Amygdala (tissue), 56 donors: ENCODE measurements around the gene CDH13.

ENCODE experiments used
- DNase-seq, 56 donors: peaks; one replicate each; lab custom pipeline; 2025; lab: John Stamatoyannopoulos, UW

Gene CDH13

GRCh38 chr16:83248735-83249463 is 622.1 kb downstream of the CDH13 start:
- DNase-seq = no peak

- DNase-seq = no peak
These were observed 626.8 kb downstream of the CDH13 start for GRCh38 chr16:83253521-83253920.

- no peak for DNase-seq
These were observed 631.7 kb downstream of the CDH13 start for GRCh38 chr16:83258366-83258928.

GRCh38 chr16:83266848-83267553 is 640.2 kb downstream of the CDH13 start:
- DNase-seq = no peak

GRCh38 chr16:83268169-83268568 is 641.4 kb downstream of the CDH13 start:
- no peak for DNase-seq

- no peak for DNase-seq
These were observed 642.3 kb downstream of the CDH13 start for GRCh38 chr16:83269048-83269447.

GRCh38 chr16:83269541-83269940 is 642.8 kb downstream of the CDH13 start:
- no peak for DNase-seq

- no peak for DNase-seq
These were observed 643.3 kb downstream of the CDH13 start for GRCh38 chr16:83270061-83270460.

DNA sequence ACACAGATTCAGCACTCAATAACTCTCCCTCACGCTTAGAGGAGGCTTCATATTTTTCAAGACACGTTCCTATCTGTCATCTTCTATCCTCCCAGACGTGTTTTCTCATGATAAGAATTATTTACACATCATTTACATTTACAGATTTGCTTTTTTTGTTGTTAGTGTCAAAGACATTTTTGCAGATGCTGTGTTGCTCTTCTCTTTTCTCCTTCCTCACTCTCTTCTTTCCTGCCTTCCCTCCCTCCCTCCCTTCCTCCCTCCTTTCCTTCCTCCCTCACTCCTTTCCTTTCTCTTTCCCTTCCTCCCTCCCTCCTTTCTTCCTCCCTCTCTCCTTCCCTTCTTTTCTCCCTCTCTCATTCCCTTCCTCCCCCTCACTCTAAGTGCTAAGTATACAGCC is 643.9 kb downstream of the CDH13 start:
- DNase-seq = no peak

- DNase-seq = no peak
These were observed 644.4 kb downstream of the CDH13 start for GRCh38 chr16:83271123-83271522.

- no peak for DNase-seq
These were observed 645.3 kb downstream of the CDH13 start for GRCh38 chr16:83271970-83272575.

GRCh38 chr16:83272843-83273242 is 646.1 kb downstream of the CDH13 start:
- peak in 15 of 56 donors; percentile 1 to 42 (median 9) for DNase-seq

DNA sequence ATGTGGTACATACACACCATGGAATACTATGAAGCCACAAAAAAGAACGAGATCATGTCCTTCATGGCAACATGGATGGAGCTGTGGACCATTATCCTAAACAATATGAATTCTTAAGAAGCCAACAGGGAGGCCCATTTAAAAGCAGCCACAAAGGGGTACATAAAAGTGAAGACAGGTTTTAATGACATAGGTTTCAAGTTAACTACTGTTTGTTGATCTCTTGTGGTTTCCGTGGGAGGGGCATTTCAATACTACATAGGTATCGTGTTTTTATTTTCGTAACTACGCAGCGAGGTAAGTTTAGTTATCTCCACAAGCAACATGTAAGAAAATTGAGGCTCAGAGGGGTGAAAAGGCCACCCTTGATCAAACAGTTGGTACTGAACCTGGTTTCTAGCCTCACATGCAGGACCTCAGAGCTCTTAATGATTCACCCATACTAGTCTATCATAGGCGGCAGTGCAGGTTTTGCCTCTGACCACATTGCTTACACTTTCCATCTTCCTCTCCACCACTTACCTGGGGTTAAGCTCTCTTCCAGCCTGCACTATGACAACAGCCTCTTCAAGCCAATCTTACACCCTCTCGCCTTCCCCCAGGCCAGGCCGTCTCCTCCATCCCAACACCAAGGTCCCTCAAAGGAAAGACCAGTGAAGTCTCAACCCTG is 646.9 kb downstream of the CDH13 start:
- DNase-seq = no peak

DNA sequence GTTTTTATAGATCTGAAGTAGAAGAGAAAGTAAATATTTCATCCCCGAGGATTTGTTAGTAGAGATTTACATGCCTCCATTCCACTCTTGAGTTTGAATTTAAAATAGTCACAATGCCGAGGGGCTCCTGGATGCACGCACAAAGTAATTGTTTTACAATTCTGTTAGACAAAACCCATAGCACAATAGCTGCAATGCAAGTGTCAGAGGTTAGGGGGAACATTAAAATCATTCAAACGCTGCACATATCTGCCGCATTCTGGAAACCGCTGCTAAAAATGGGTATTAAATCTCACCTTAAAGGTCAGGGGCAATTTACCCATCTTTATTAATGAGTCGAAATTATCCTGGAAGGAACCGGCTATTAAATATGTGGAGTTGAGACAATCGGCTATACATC is 652.5 kb downstream of the CDH13 start:
- no peak for DNase-seq

GRCh38 chr16:83285921-83286320 is 659.2 kb downstream of the CDH13 start:
- DNase-seq = no peak

GRCh38 chr16:83296505-83296904 is 669.7 kb downstream of the CDH13 start:
- no peak for DNase-seq

- no peak for DNase-seq
These were observed 671.8 kb downstream of the CDH13 start for GRCh38 chr16:83298541-83298940.

GRCh38 chr16:83300326-83300725 is 673.6 kb downstream of the CDH13 start:
- no peak for DNase-seq

- no peak for DNase-seq
These were observed 675.2 kb downstream of the CDH13 start for GRCh38 chr16:83301971-83302370.

DNA sequence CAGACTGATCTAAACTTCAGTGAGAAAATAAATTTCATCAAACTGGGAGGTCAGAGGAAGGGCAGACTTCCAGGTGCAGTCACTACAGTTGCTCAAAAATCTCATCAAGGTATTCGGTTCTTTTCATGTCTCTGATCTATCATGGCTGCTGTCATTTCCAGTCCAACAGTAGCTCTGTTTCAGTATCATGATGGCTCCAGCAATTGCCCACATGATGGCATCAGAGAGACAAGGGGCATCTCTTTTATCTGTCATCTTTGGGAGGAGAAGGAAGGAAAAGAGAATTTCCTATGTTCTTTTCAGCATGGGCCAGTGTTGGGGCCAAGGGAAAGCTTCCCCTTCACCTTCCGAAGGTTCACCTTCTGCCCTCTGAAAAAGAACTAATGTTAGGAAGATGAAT is 676.1 kb downstream of the CDH13 start:
- DNase-seq = no peak

GRCh38 chr16:83305092-83305491 is 678.3 kb downstream of the CDH13 start:
- no peak for DNase-seq
